22Rv1 (cell line): ENCODE measurements around the gene LHFPL2.

Experiments used
- ZFX ChIP-seq: fragments of 450-650 bp; IDR thresholded peaks from 2 replicates; pipeline ENCODE4 v1.6.1; 2017; ENCODE audit warnings: antibody characterized with exemption, borderline replicate concordance
- TF ChIP-seq, protein P1 (sequence below): fragments of 450-650 bp; IDR thresholded peaks from 2 replicates; pipeline ENCODE4 v1.5.1; 2017; ENCODE audit warnings: mild to moderate bottlenecking

DNA sequence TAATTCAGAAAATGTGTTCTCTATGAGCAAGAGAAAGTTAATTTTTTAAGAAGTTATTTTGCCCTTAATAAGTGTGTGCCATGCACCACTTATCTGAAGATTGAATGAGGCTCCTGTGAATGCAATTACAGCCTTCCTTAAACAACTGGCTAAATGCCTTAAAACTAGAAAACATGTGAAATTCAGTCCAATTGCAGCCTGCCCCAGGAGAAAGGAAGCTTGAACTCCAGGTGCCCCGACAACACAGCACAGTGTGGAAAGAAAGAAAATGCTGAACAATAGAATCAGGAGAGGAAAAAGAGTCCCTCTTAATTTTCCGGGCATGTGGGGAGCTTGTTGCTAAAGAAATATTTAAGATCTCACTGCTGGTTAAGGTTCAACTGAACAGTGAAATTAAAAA lies 8.8 kb downstream of the LHFPL2 start:
- TF ChIP-seq, protein P1, sequence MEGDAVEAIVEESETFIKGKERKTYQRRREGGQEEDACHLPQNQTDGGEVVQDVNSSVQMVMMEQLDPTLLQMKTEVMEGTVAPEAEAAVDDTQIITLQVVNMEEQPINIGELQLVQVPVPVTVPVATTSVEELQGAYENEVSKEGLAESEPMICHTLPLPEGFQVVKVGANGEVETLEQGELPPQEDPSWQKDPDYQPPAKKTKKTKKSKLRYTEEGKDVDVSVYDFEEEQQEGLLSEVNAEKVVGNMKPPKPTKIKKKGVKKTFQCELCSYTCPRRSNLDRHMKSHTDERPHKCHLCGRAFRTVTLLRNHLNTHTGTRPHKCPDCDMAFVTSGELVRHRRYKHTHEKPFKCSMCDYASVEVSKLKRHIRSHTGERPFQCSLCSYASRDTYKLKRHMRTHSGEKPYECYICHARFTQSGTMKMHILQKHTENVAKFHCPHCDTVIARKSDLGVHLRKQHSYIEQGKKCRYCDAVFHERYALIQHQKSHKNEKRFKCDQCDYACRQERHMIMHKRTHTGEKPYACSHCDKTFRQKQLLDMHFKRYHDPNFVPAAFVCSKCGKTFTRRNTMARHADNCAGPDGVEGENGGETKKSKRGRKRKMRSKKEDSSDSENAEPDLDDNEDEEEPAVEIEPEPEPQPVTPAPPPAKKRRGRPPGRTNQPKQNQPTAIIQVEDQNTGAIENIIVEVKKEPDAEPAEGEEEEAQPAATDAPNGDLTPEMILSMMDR, result no peak
- TF ChIP-seq ZFX, result no peak
